ENCODE measurements around the gene ZFPM1. TPM values are rescaled to one million over a fixed set of nuclear protein-coding genes. Genes with fewer than 3 reads are reported as not detected.

Gene ZFPM1
- total RNA-seq, 1 donor from 2014 or later: 5.7 TPM

DNA sequence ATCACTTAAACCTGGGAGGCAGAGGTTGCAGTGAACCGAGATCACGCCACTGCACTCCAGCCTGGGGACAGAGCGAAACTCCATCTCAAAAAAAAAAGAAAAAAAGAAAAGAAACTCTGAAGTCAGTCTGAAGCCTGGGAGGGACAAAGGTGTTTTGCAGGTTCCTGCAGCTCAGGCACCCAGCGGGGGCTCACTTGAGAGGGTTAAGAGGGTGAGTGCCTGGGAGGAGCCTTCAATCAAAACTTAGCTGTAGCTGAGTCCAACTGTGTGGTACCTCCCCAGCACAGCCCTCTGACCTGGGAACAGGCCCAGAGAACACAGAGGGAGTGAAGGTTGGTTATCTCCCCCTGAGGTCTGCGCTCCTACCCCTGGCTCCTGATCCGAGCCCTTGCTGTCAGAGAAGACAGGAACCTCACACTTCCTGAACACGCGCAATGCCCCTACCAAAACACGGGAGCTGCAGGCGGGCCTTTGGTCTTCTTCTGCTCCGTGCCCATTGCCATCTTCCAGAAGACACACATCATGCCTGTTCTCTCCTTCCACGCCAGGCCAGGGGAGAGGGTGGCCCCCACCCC is 96.7 kb downstream of the ZFPM1 start:
- Mint-ChIP-seq H3K9me3 (ENCODE audit: unreplicated experiment) (no peaks in the 10 kb centered on the region), H3K4me1 (ENCODE audit: unreplicated experiment) (peaks cover 9% of the 10 kb centered on the region), H3K27ac (ENCODE audit: unreplicated experiment) (no peak overlapping the region), H3K4me3 (ENCODE audit: unreplicated experiment) (no peak overlapping the region), H3K27me3 (ENCODE audit: unreplicated experiment) (peaks cover 20% of the 10 kb centered on the region), H3K36me3 (ENCODE audit: unreplicated experiment) (no peaks in the 10 kb centered on the region)
- no peak for DNase-seq (ENCODE audit: extremely low spot score, unreplicated experiment)
- TF ChIP-seq, protein P1, sequence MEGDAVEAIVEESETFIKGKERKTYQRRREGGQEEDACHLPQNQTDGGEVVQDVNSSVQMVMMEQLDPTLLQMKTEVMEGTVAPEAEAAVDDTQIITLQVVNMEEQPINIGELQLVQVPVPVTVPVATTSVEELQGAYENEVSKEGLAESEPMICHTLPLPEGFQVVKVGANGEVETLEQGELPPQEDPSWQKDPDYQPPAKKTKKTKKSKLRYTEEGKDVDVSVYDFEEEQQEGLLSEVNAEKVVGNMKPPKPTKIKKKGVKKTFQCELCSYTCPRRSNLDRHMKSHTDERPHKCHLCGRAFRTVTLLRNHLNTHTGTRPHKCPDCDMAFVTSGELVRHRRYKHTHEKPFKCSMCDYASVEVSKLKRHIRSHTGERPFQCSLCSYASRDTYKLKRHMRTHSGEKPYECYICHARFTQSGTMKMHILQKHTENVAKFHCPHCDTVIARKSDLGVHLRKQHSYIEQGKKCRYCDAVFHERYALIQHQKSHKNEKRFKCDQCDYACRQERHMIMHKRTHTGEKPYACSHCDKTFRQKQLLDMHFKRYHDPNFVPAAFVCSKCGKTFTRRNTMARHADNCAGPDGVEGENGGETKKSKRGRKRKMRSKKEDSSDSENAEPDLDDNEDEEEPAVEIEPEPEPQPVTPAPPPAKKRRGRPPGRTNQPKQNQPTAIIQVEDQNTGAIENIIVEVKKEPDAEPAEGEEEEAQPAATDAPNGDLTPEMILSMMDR (IDR thresholded peaks at IDR 0.05): no peak

DNA sequence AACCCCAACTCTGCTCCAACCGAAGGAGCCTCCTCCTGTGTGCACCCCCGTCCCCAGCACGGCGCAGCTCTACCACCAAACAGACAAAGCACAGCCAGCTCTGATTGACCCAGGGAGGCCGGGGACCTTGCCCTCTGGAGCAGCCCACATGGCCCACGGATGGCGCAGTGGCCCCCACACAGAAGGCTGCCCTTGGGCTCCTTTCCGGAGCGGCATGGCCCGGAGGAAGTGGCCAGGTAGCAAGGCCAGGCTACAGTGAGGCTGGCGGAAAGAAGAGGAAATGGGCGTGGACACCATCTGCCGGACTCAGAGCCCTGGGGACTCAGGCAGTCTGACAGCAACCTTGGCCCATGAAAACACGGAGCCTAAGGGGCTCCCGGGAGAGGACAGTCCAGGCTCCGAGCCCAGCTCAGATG is 97.2 kb downstream of the ZFPM1 start:
- TF ChIP-seq, protein P1 (IDR thresholded peaks at IDR 0.05): no peak
- H3K27ac Mint-ChIP-seq (ENCODE audit: unreplicated experiment): no peak overlapping the region
- H3K27me3 Mint-ChIP-seq (ENCODE audit: unreplicated experiment): peaks cover 25% of the 10 kb centered on the region
- no peaks in the 10 kb centered on the region for H3K9me3 Mint-ChIP-seq (ENCODE audit: unreplicated experiment)
- no peaks in the 10 kb centered on the region for H3K36me3 Mint-ChIP-seq (ENCODE audit: unreplicated experiment)
- H3K4me1 Mint-ChIP-seq (ENCODE audit: unreplicated experiment): peaks cover 9% of the 10 kb centered on the region
- DNase-seq (ENCODE audit: extremely low spot score, unreplicated experiment): no peak
- H3K4me3 Mint-ChIP-seq (ENCODE audit: unreplicated experiment): no peak overlapping the region

- peaks cover 24% of the 10 kb centered on the region for H3K27me3 Mint-ChIP-seq (ENCODE audit: unreplicated experiment)
- no peaks in the 10 kb centered on the region for H3K9me3 Mint-ChIP-seq (ENCODE audit: unreplicated experiment)
- no peaks in the 10 kb centered on the region for H3K36me3 Mint-ChIP-seq (ENCODE audit: unreplicated experiment)
- H3K4me1 Mint-ChIP-seq (ENCODE audit: unreplicated experiment): peaks cover 9% of the 10 kb centered on the region
- TF ChIP-seq, protein P1 (IDR thresholded peaks at IDR 0.05): no peak
- no peak overlapping the region for H3K27ac Mint-ChIP-seq (ENCODE audit: unreplicated experiment)
- no peak overlapping the region for H3K4me3 Mint-ChIP-seq (ENCODE audit: unreplicated experiment)
- DNase-seq (ENCODE audit: extremely low spot score, unreplicated experiment): no peak
These were observed 99.1 kb downstream of the ZFPM1 start for GRCh38 chr16:88552166-88552565.

GRCh38 chr16:88552815-88553214 is 99.7 kb downstream of the ZFPM1 start:
- no peak for DNase-seq (ENCODE audit: extremely low spot score, unreplicated experiment)
- peaks cover 9% of the 10 kb centered on the region for H3K4me1 Mint-ChIP-seq (ENCODE audit: unreplicated experiment)
- H3K27ac Mint-ChIP-seq (ENCODE audit: unreplicated experiment): no peak overlapping the region
- H3K9me3 Mint-ChIP-seq (ENCODE audit: unreplicated experiment): no peaks in the 10 kb centered on the region
- H3K4me3 Mint-ChIP-seq (ENCODE audit: unreplicated experiment): no peak overlapping the region
- no peaks in the 10 kb centered on the region for H3K36me3 Mint-ChIP-seq (ENCODE audit: unreplicated experiment)
- H3K27me3 Mint-ChIP-seq (ENCODE audit: unreplicated experiment): peaks cover 26% of the 10 kb centered on the region
- TF ChIP-seq, protein P1 (IDR thresholded peaks at IDR 0.05): no peak

GRCh38 chr16:88553739-88554138 is 100.7 kb downstream of the ZFPM1 start:
- Mint-ChIP-seq H3K4me3 (ENCODE audit: unreplicated experiment) (no peak overlapping the region), H3K27me3 (ENCODE audit: unreplicated experiment) (peaks cover 27% of the 10 kb centered on the region), H3K27ac (ENCODE audit: unreplicated experiment) (no peak overlapping the region), H3K4me1 (ENCODE audit: unreplicated experiment) (peaks cover 9% of the 10 kb centered on the region), H3K36me3 (ENCODE audit: unreplicated experiment) (no peaks in the 10 kb centered on the region), H3K9me3 (ENCODE audit: unreplicated experiment) (no peaks in the 10 kb centered on the region)
- TF ChIP-seq, protein P1 (IDR thresholded peaks at IDR 0.05): no peak
- no peak for DNase-seq (ENCODE audit: extremely low spot score, unreplicated experiment)

Data from osteocyte (in vitro differentiated cells).